MCF 10A (cell line): ENCODE results near the gene ABHD14A. TPM values are rescaled to one million over a fixed set of nuclear protein-coding genes. Genes with fewer than 3 reads are reported as not detected.

Source experiments
- BruUV-seq: library from RNA; stranded (reverse); fragments of 400-500 nt; replicated peaks from 2 replicates; lab custom pipeline; 2021; lab: Mats Ljungman, UMichigan
- CTCF ChIA-PET: fragments of 300-600 bp; sonication (Branson Sonifier 250); formaldehyde crosslinking; extraction: SDS; loops from one replicate; lab custom pipeline; 2021; ENCODE audit warnings: antibody characterized with exemption, inconsistent platforms; lab: Yijun Ruan, JAX
- POLR2A ChIA-PET: fragments of 300-600, 350-650 bp; sonication (Branson Sonifier 250); formaldehyde crosslinking; extraction: SDS; loops from one replicate; lab custom pipeline; 2020; ENCODE audit warnings: antibody characterized with exemption, inconsistent platforms; lab: Yijun Ruan, JAX
- DNase-seq: peaks from one replicate; pipeline ENCODE4 v3.0.0-alpha.2; 2018; ENCODE audit not compliant: unreplicated experiment
- H3K27ac Mint-ChIP-seq: one replicate; pipeline ENCODE4 v1.8.0; 2022; ENCODE audit warnings: mild to moderate bottlenecking, low read depth, mixed read lengths; ENCODE audit not compliant: unreplicated experiment
- H3K27me3 Mint-ChIP-seq: one replicate; pipeline ENCODE4 v1.8.0; 2022; ENCODE audit warnings: mixed read lengths; ENCODE audit not compliant: insufficient read depth, unreplicated experiment
- H3K36me3 Mint-ChIP-seq: one replicate; pipeline ENCODE4 v1.8.0; 2022; ENCODE audit warnings: mild to moderate bottlenecking, moderate library complexity, mixed read lengths; ENCODE audit not compliant: insufficient read depth, unreplicated experiment
- H3K4me1 Mint-ChIP-seq: one replicate; pipeline ENCODE4 v1.8.0; 2022; ENCODE audit warnings: mixed read lengths; ENCODE audit not compliant: insufficient read depth, unreplicated experiment
- H3K4me3 Mint-ChIP-seq: one replicate; pipeline ENCODE4 v1.8.0; 2022; ENCODE audit warnings: mild to moderate bottlenecking, moderate library complexity, mixed read lengths; ENCODE audit not compliant: unreplicated experiment
- H3K9me3 Mint-ChIP-seq: one replicate; pipeline ENCODE4 v1.8.0; 2022; ENCODE audit warnings: mixed read lengths; ENCODE audit not compliant: unreplicated experiment
- CTCF ChIP-seq: fragments of 200-600 bp; IDR thresholded peaks from one replicate; pipeline ENCODE4 v1.8.0; 2022; ENCODE audit warnings: antibody characterized with exemption, mild to moderate bottlenecking; ENCODE audit not compliant: unreplicated experiment
- intact Hi-C: fragments of 100-400 bp; cut with micrococcal nuclease; formaldehyde crosslinking; loops from 2 replicates; pipeline ENCODE4 v1.14.1; 2022
- total RNA-seq: library from RNA; stranded (reverse); gene quantifications from 2 replicates; pipeline ENCODE4 v1.2.3, GENCODE V29; 2022

Gene ABHD14A
- total RNA-seq, 1 experiment from 2014 or later, result 8.1 TPM

GRCh38 chr3:51938780-51939425 lies 36.0 kb upstream of the ABHD14A start:
- no peak overlapping the region for H3K4me3 Mint-ChIP-seq

GRCh38 chr3:51940648-51941462 lies 34.0 kb upstream of the ABHD14A start:
- H3K27ac Mint-ChIP-seq, result peak overlapping the region; percentile 95

More at GRCh38 chr3:51938780-51939425, 36.0 kb upstream of the ABHD14A start:
- DNase-seq, result no peak
- H3K27ac Mint-ChIP-seq, result no peak overlapping the region
- no TSS peak for BruUV-seq
- no peaks in the 10 kb centered on the region for H3K27me3 Mint-ChIP-seq
- peaks cover 16% of the 10 kb centered on the region for H3K4me1 Mint-ChIP-seq
- TF ChIP-seq CTCF, result no peak
- intact Hi-C loops, result no loop called here
- CTCF ChIA-PET, result interaction anchor here (0.6 kb wide), 1 partner anchor 361 kb away, joined by 3 read pairs; no protein-coding TSS in a partner anchor
- H3K36me3 Mint-ChIP-seq, result peaks cover 63% of the 10 kb centered on the region
- POLR2A ChIA-PET, result no interaction called here
- H3K9me3 Mint-ChIP-seq, result no peaks in the 10 kb centered on the region

GRCh38 chr3:51941463-51941797 lies 33.4 kb upstream of the ABHD14A start:
- no peaks in the 10 kb centered on the region for H3K9me3 Mint-ChIP-seq
- DNase-seq, result no peak
- intact Hi-C loops, result loop anchor here (5.0 kb wide), 1 partner anchor 181 kb away; no protein-coding TSS in a partner anchor
- H3K4me1 Mint-ChIP-seq, result peaks cover 16% of the 10 kb centered on the region
- H3K36me3 Mint-ChIP-seq, result peaks cover 42% of the 10 kb centered on the region
- CTCF ChIA-PET, result interaction anchor here (0.5 to 2.6 kb wide), 24 partner anchors 9 to 1575 kb away, joined by 3 to 49 read pairs (median 4); partner anchors contain the start of genes ABHD14A and ABHD14B
- no peaks in the 10 kb centered on the region for H3K27me3 Mint-ChIP-seq
- peak overlapping the region; percentile 92 for H3K4me3 Mint-ChIP-seq
- no peak for TF ChIP-seq CTCF
- POLR2A ChIA-PET, result interaction anchor here (0.6 to 5.8 kb wide), 26 partner anchors 9 to 1468 kb away, joined by 3 to 127 read pairs (median 4); partner anchors contain the start of genes ABHD14A, ABHD14B, ACY1 and DCAF1
- BruUV-seq, result no TSS peak
- peak overlapping the region; percentile 95 for H3K27ac Mint-ChIP-seq

More at GRCh38 chr3:51940648-51941462, 34.0 kb upstream of the ABHD14A start:
- POLR2A ChIA-PET, result interaction anchor here (0.6 to 5.8 kb wide), 25 partner anchors 8 to 1467 kb away, joined by 3 to 127 read pairs (median 4); partner anchors contain the start of genes ABHD14A, ABHD14B, ACY1 and DCAF1
- CTCF ChIA-PET, result interaction anchor here (0.5 to 2.6 kb wide), 22 partner anchors 9 to 1574 kb away, joined by 3 to 49 read pairs (median 3); partner anchors contain the start of genes ABHD14A and ABHD14B
- TF ChIP-seq CTCF, result no peak
- no peaks in the 10 kb centered on the region for H3K9me3 Mint-ChIP-seq
- peaks cover 16% of the 10 kb centered on the region for H3K4me1 Mint-ChIP-seq
- peak overlapping the region; percentile 92 for H3K4me3 Mint-ChIP-seq
- peak; percentile 39 for DNase-seq
- H3K36me3 Mint-ChIP-seq, result peaks cover 48% of the 10 kb centered on the region
- TSS peak; percentile 58 for BruUV-seq
- intact Hi-C loops, result loop anchor here (5.0 kb wide), 1 partner anchor 181 kb away; no protein-coding TSS in a partner anchor
- H3K27me3 Mint-ChIP-seq, result no peaks in the 10 kb centered on the region
